ENCODE results near the gene PDPN.

PDPN gene

GRCh38 chr1:13588946-13589796, 5.5 kb downstream of the PDPN start:
- no peaks in the 10 kb centered on the region for H3K9me3 ChIP-seq (ENCODE audit: control insufficient read depth, low read length)
- peaks cover 5% of the 10 kb centered on the region for H3K36me3 ChIP-seq (ENCODE audit: control insufficient read depth, insufficient read depth, low read length)
- no peak overlapping the region for H3K4me3 ChIP-seq (ENCODE audit: extremely low read depth, insufficient read depth, low read length, poor library complexity, severe bottlenecking)
- H3K4me1 ChIP-seq (ENCODE audit: control insufficient read depth, insufficient read depth, low read length, poor library complexity, severe bottlenecking), result peaks cover 28% of the 10 kb centered on the region
- no peak overlapping the region for H3K27ac ChIP-seq (ENCODE audit: low read depth, low read length, severe bottlenecking)
- whole genome bisulfite sequencing, 2 experiments (ENCODE audit: insufficient coverage in 2 of 2), result 89 to 93% methylated on average over 3 to 8 of the region's 11 CpGs

- H3K36me3 ChIP-seq (ENCODE audit: control insufficient read depth, insufficient read depth, low read length), result peaks cover 5% of the 10 kb centered on the region
- WGBS, 2 experiments (ENCODE audit: insufficient coverage in 2 of 2), result 93 to 96% methylated on average over 5 to 7 of the region's 7 CpGs
- peaks cover 28% of the 10 kb centered on the region for H3K4me1 ChIP-seq (ENCODE audit: control insufficient read depth, insufficient read depth, low read length, poor library complexity, severe bottlenecking)
- H3K4me3 ChIP-seq (ENCODE audit: extremely low read depth, insufficient read depth, low read length, poor library complexity, severe bottlenecking), result no peak overlapping the region
- no peak overlapping the region for H3K27ac ChIP-seq (ENCODE audit: low read depth, low read length, severe bottlenecking)
- no peaks in the 10 kb centered on the region for H3K9me3 ChIP-seq (ENCODE audit: control insufficient read depth, low read length)
Observed at GRCh38 chr1:13590486-13590885, 6.9 kb downstream of the PDPN start.

GRCh38 chr1:13593511-13594131, 10.0 kb downstream of the PDPN start:
- H3K9me3 ChIP-seq (ENCODE audit: control insufficient read depth, low read length), result no peaks in the 10 kb centered on the region
- no peak overlapping the region for H3K4me3 ChIP-seq (ENCODE audit: extremely low read depth, insufficient read depth, low read length, poor library complexity, severe bottlenecking)
- H3K36me3 ChIP-seq (ENCODE audit: control insufficient read depth, insufficient read depth, low read length), result peaks cover 5% of the 10 kb centered on the region
- H3K27ac ChIP-seq (ENCODE audit: low read depth, low read length, severe bottlenecking), result peak overlapping the region; percentile 80
- H3K4me1 ChIP-seq (ENCODE audit: control insufficient read depth, insufficient read depth, low read length, poor library complexity, severe bottlenecking), result peaks cover 28% of the 10 kb centered on the region
- 47 to 52% methylated on average over 8 to 9 of the region's 10 CpGs for WGBS, 2 experiments (ENCODE audit: insufficient coverage in 2 of 2)

- Histone ChIP-seq H3K4me3 (ENCODE audit: extremely low read depth, insufficient read depth, low read length, poor library complexity, severe bottlenecking) (no peak overlapping the region), H3K4me1 (ENCODE audit: control insufficient read depth, insufficient read depth, low read length, poor library complexity, severe bottlenecking) (peaks cover 32% of the 10 kb centered on the region), H3K36me3 (ENCODE audit: control insufficient read depth, insufficient read depth, low read length) (peaks cover 5% of the 10 kb centered on the region), H3K9me3 (ENCODE audit: control insufficient read depth, low read length) (no peaks in the 10 kb centered on the region), H3K27ac (ENCODE audit: low read depth, low read length, severe bottlenecking) (no peak overlapping the region)
- WGBS, 2 experiments (ENCODE audit: insufficient coverage in 2 of 2), result 93 to 95% methylated on average over 10 of the region's 10 CpGs
Observed at GRCh38 chr1:13595411-13595810, 11.8 kb downstream of the PDPN start.

- WGBS, 2 experiments (ENCODE audit: insufficient coverage in 2 of 2), result 89 to 91% methylated on average over 6 to 7 of the region's 7 CpGs
- Histone ChIP-seq H3K27ac (ENCODE audit: low read depth, low read length, severe bottlenecking) (no peak overlapping the region), H3K36me3 (ENCODE audit: control insufficient read depth, insufficient read depth, low read length) (no peaks in the 10 kb centered on the region), H3K4me3 (ENCODE audit: extremely low read depth, insufficient read depth, low read length, poor library complexity, severe bottlenecking) (no peak overlapping the region), H3K4me1 (ENCODE audit: control insufficient read depth, insufficient read depth, low read length, poor library complexity, severe bottlenecking) (peaks cover 32% of the 10 kb centered on the region), H3K9me3 (ENCODE audit: control insufficient read depth, low read length) (no peaks in the 10 kb centered on the region)
Observed at GRCh38 chr1:13597166-13597565, 13.5 kb downstream of the PDPN start.

GRCh38 chr1:13600762-13601453, 17.3 kb downstream of the PDPN start:
- peaks cover 30% of the 10 kb centered on the region for H3K4me1 ChIP-seq (ENCODE audit: control insufficient read depth, insufficient read depth, low read length, poor library complexity, severe bottlenecking)
- H3K27ac ChIP-seq (ENCODE audit: low read depth, low read length, severe bottlenecking), result no peak overlapping the region
- H3K9me3 ChIP-seq (ENCODE audit: control insufficient read depth, low read length), result no peaks in the 10 kb centered on the region
- no peak overlapping the region for H3K4me3 ChIP-seq (ENCODE audit: extremely low read depth, insufficient read depth, low read length, poor library complexity, severe bottlenecking)
- WGBS, 2 experiments (ENCODE audit: insufficient coverage in 2 of 2), result 85 to 86% methylated on average over 4 to 5 of the region's 7 CpGs
- no peaks in the 10 kb centered on the region for H3K36me3 ChIP-seq (ENCODE audit: control insufficient read depth, insufficient read depth, low read length)

- no peak overlapping the region for H3K4me3 ChIP-seq (ENCODE audit: extremely low read depth, insufficient read depth, low read length, poor library complexity, severe bottlenecking)
- 60% methylated on average over 1 of the region's 5 CpGs; no CpG with 5 or more reads in 1 of the 2 experiments for WGBS, 2 experiments (ENCODE audit: insufficient coverage in 2 of 2)
- H3K27ac ChIP-seq (ENCODE audit: low read depth, low read length, severe bottlenecking), result peak overlapping the region; percentile 13
- peaks cover 5% of the 10 kb centered on the region for H3K36me3 ChIP-seq (ENCODE audit: control insufficient read depth, insufficient read depth, low read length)
- H3K9me3 ChIP-seq (ENCODE audit: control insufficient read depth, low read length), result no peaks in the 10 kb centered on the region
- H3K4me1 ChIP-seq (ENCODE audit: control insufficient read depth, insufficient read depth, low read length, poor library complexity, severe bottlenecking), result peaks cover 25% of the 10 kb centered on the region
Observed at GRCh38 chr1:13604176-13604575, 20.5 kb downstream of the PDPN start.

GRCh38 chr1:13604721-13605120, 21.1 kb downstream of the PDPN start:
- no peak overlapping the region for H3K4me3 ChIP-seq (ENCODE audit: extremely low read depth, insufficient read depth, low read length, poor library complexity, severe bottlenecking)
- peaks cover 21% of the 10 kb centered on the region for H3K4me1 ChIP-seq (ENCODE audit: control insufficient read depth, insufficient read depth, low read length, poor library complexity, severe bottlenecking)
- 88 to 100% methylated on average over 1 of the region's 3 CpGs for WGBS, 2 experiments (ENCODE audit: insufficient coverage in 2 of 2)
- H3K36me3 ChIP-seq (ENCODE audit: control insufficient read depth, insufficient read depth, low read length), result peaks cover 5% of the 10 kb centered on the region
- no peak overlapping the region for H3K27ac ChIP-seq (ENCODE audit: low read depth, low read length, severe bottlenecking)
- no peaks in the 10 kb centered on the region for H3K9me3 ChIP-seq (ENCODE audit: control insufficient read depth, low read length)

- Histone ChIP-seq H3K4me1 (ENCODE audit: control insufficient read depth, insufficient read depth, low read length, poor library complexity, severe bottlenecking) (peaks cover 21% of the 10 kb centered on the region), H3K36me3 (ENCODE audit: control insufficient read depth, insufficient read depth, low read length) (peaks cover 8% of the 10 kb centered on the region), H3K4me3 (ENCODE audit: extremely low read depth, insufficient read depth, low read length, poor library complexity, severe bottlenecking) (no peak overlapping the region), H3K27ac (ENCODE audit: low read depth, low read length, severe bottlenecking) (peak overlapping the region; percentile 30), H3K9me3 (ENCODE audit: control insufficient read depth, low read length) (no peaks in the 10 kb centered on the region)
- no CpG with 5 or more reads among the region's 1 CpG for WGBS, 2 experiments (ENCODE audit: insufficient coverage in 2 of 2)
Observed at GRCh38 chr1:13605159-13605558, 21.5 kb downstream of the PDPN start.

- no peaks in the 10 kb centered on the region for H3K9me3 ChIP-seq (ENCODE audit: control insufficient read depth, low read length)
- peaks cover 21% of the 10 kb centered on the region for H3K4me1 ChIP-seq (ENCODE audit: control insufficient read depth, insufficient read depth, low read length, poor library complexity, severe bottlenecking)
- WGBS, 2 experiments (ENCODE audit: insufficient coverage in 2 of 2), result 93 to 100% methylated on average over 2 to 7 of the region's 8 CpGs
- no peak overlapping the region for H3K4me3 ChIP-seq (ENCODE audit: extremely low read depth, insufficient read depth, low read length, poor library complexity, severe bottlenecking)
- H3K36me3 ChIP-seq (ENCODE audit: control insufficient read depth, insufficient read depth, low read length), result peaks cover 12% of the 10 kb centered on the region
- no peak overlapping the region for H3K27ac ChIP-seq (ENCODE audit: low read depth, low read length, severe bottlenecking)
Observed at GRCh38 chr1:13607002-13607401, 23.4 kb downstream of the PDPN start.

Measured in mesodermal cell (in vitro differentiated cells).